Measurements from ENCODE around the gene HTD2.

GRCh38 chr3:58351920-58352319 is 45.6 kb downstream of the HTD2 start:
- TF ChIP-seq CTCF (IDR thresholded peaks at IDR 0.05 in 2 of 3, conservative IDR thresholded peaks at IDR 0.05 in 1 of 3; ENCODE audit: borderline replicate concordance in 1 of 3, insufficient read depth in 1 of 3, low read depth in 2 of 3, low read length in 2 of 3), result no peak
- no peak for TF ChIP-seq ZNF274 (IDR thresholded peaks at IDR 0.05; ENCODE audit: low read depth, low read length)
- TF ChIP-seq CEBPB (IDR thresholded peaks at IDR 0.05; ENCODE audit: low read depth), result no peak
- no peak for TF ChIP-seq POLR2AphosphoS5 (IDR thresholded peaks at IDR 0.05; ENCODE audit: low read depth, low read length)
- TF ChIP-seq EZH2phosphoT487 (IDR thresholded peaks at IDR 0.05; ENCODE audit: borderline replicate concordance), result no peak
- TF ChIP-seq TCF7L2 (IDR thresholded peaks at IDR 0.05; ENCODE audit: borderline replicate concordance, extremely low read depth, insufficient read depth, insufficient read length), result no peak
- no peak for TF ChIP-seq ZBTB33 (IDR thresholded peaks at IDR 0.05; ENCODE audit: extremely low read depth, insufficient replicate concordance, low read length)
- TF ChIP-seq YY1 (IDR thresholded peaks at IDR 0.05; ENCODE audit: extremely low read depth, insufficient replicate concordance, low read depth, low read length), result no peak
- TF ChIP-seq POLR2A (IDR thresholded peaks at IDR 0.05; ENCODE audit: borderline replicate concordance, extremely low read depth, insufficient read depth, insufficient read length), result no peak
- TF ChIP-seq SP1 (IDR thresholded peaks at IDR 0.05; ENCODE audit: low read depth), result no peak
- no peak for TF ChIP-seq ZFX (IDR thresholded peaks at IDR 0.05)
